ENCODE results near the gene LPXN.

GRCh38 chr11:58625086-58625485 is 49.4 kb upstream of the LPXN start:
- TF ChIP-seq EZH2 (IDR thresholded peaks at IDR 0.05; ENCODE audit: insufficient read depth, poor library complexity, severe bottlenecking) = no peak
- TF ChIP-seq EZH2phosphoT487 (IDR thresholded peaks at IDR 0.05; ENCODE audit: insufficient read depth, low read depth) = no peak
